Loucy (cell line): ENCODE data around the gene CKLF.
A peak's percentile ranks its signal among the peaks of the same experiment; 100 is the strongest.

Experiments used
- H2AFZ ChIP-seq: fragments of 200-600 bp; sonication (generic); 2 replicates; pipeline ENCODE4 v1.6.0; 2016; ENCODE audit warnings: antibody characterized with exemption, mild to moderate bottlenecking, low read length, moderate library complexity
- H3F3A ChIP-seq: fragments of 200-600 bp; 2 replicates; pipeline ENCODE4 v1.6.0; 2016; ENCODE audit warnings: antibody characterized with exemption, low read depth, mild to moderate bottlenecking
- H3K27me3 ChIP-seq: fragments of 200-600 bp; sonication (generic); 2 replicates; pipeline ENCODE4 v1.6.1; 2014; ENCODE audit warnings: low read length, mild to moderate bottlenecking; ENCODE audit not compliant: insufficient read depth, poor library complexity, severe bottlenecking
- H3K36me3 ChIP-seq: fragments of 200-600 bp; sonication (generic); 2 replicates; pipeline ENCODE4 v1.6.1; 2016; ENCODE audit warnings: low read length; ENCODE audit not compliant: insufficient read depth
- H3K4me1 ChIP-seq: fragments of 200-600 bp; sonication (generic); 2 replicates; pipeline ENCODE4 v1.5.1; 2014; ENCODE audit warnings: low read length, mild to moderate bottlenecking; ENCODE audit not compliant: insufficient read depth, poor library complexity, severe bottlenecking
- H3K4me2 ChIP-seq: fragments of 200-600 bp; sonication (generic); 2 replicates; pipeline ENCODE4 v1.6.0; 2014; ENCODE audit warnings: antibody characterized with exemption, low read length, low read depth, mild to moderate bottlenecking; ENCODE audit not compliant: poor library complexity, severe bottlenecking
- H3K4me3 ChIP-seq: fragments of 200-600 bp; sonication (generic); 2 replicates; pipeline ENCODE4 v1.5.1; 2014; ENCODE audit warnings: low read length, mild to moderate bottlenecking, mixed read lengths; ENCODE audit not compliant: poor library complexity, severe bottlenecking
- H3K79me2 ChIP-seq: fragments of 200-600 bp; sonication (generic); 2 replicates; pipeline ENCODE4 v1.6.1; 2014; ENCODE audit warnings: low read length; ENCODE audit not compliant: insufficient read depth
- H3K9ac ChIP-seq: fragments of 200-600 bp; sonication (generic); 2 replicates; pipeline ENCODE4 v1.6.0; 2014; ENCODE audit warnings: mild to moderate bottlenecking, low read depth, low read length, moderate library complexity; ENCODE audit not compliant: poor library complexity, severe bottlenecking
- H3K9me2 ChIP-seq: fragments of 200-600 bp; sonication (generic); replicated peaks from 2 replicates; pipeline ENCODE4 v1.6.1; 2016; ENCODE audit warnings: low read depth, low read length, mixed read lengths
- H3K9me3 ChIP-seq: fragments of 200-600 bp; sonication (generic); 2 replicates; pipeline ENCODE4 v1.6.1; 2014; ENCODE audit warnings: mild to moderate bottlenecking, antibody characterized with exemption, low read length, low read depth; ENCODE audit not compliant: insufficient read depth
- H4K20me1 ChIP-seq: fragments of 200-600 bp; sonication (generic); 2 replicates; pipeline ENCODE4 v1.6.0; 2014; ENCODE audit warnings: antibody characterized with exemption, low read length, mild to moderate bottlenecking; ENCODE audit not compliant: insufficient read depth, poor library complexity, severe bottlenecking
- CTCF ChIP-seq: fragments of 200-600 bp; sonication (generic); conservative IDR thresholded peaks from 2 replicates; pipeline ENCODE4 v1.5.1; 2014; ENCODE audit warnings: mild to moderate bottlenecking, antibody characterized with exemption, low read length
- EZH2phosphoT487 ChIP-seq: fragments of 200-600 bp; IDR thresholded peaks from 2 replicates; pipeline ENCODE4 v1.6.1; 2018; ENCODE audit warnings: antibody characterized with exemption, mild to moderate bottlenecking, moderate library complexity, borderline replicate concordance

Gene CKLF

DNA sequence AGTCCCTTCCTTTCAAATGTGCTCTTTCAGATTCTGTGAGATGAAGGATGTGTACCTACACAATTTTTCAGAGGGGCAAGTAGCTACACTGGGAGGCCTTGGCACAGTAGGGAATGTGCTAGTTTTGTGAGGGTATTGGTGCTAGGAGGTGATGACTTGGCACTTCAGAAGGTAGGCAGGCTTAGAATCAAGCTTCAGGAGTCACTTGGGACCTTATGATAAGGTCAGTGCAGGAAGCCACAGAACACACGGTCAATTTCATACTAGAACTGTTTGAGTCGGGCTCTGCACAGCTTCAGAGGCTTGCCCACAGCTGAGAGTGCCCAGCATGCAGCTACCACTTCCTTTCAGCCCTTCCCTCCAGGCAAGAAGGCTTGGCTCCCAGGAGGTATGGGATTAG lies 20.0 kb downstream of the CKLF start:
- peak overlapping the region; percentile 49 for H3K4me2 ChIP-seq
- no peak overlapping the region for H2AFZ ChIP-seq
- H3K9me3 ChIP-seq = no peaks in the 10 kb centered on the region
- no peaks in the 10 kb centered on the region; the same call in 1 of the 2 replicates for H3K79me2 ChIP-seq
- peaks cover 62% of the 10 kb centered on the region for H3K4me1 ChIP-seq
- peaks cover 6% of the 10 kb centered on the region for H3K36me3 ChIP-seq
- no peaks in the 10 kb centered on the region for H3K9me2 ChIP-seq
- H3K4me3 ChIP-seq = peak overlapping the region; percentile 25
- peak overlapping the region; percentile 39 for H3K9ac ChIP-seq
- TF ChIP-seq CTCF (no peak), EZH2phosphoT487 (no peak)
- H3F3A ChIP-seq = peaks cover 5% of the 10 kb centered on the region; the same call in 1 of the 2 replicates
- no peaks in the 10 kb centered on the region for H4K20me1 ChIP-seq
- H3K27me3 ChIP-seq = no peaks in the 10 kb centered on the region

- Histone ChIP-seq H3K9ac (no peak overlapping the region), H3K79me2 (no peaks in the 10 kb centered on the region), H3K9me3 (no peaks in the 10 kb centered on the region), H3K4me2 (peak overlapping the region; percentile 33), H3F3A (peaks cover 5% of the 10 kb centered on the region; the same call in 1 of the 2 replicates), H3K27me3 (no peaks in the 10 kb centered on the region), H3K36me3 (no peaks in the 10 kb centered on the region), H4K20me1 (no peaks in the 10 kb centered on the region), H3K4me1 (peaks cover 66% of the 10 kb centered on the region), H2AFZ (no peak overlapping the region), H3K9me2 (no peaks in the 10 kb centered on the region), H3K4me3 (no peak overlapping the region)
- TF ChIP-seq EZH2phosphoT487 = no peak
- no peak for TF ChIP-seq CTCF
Measured at GRCh38 chr16:66574081-66574480, 21.7 kb downstream of the CKLF start.

DNA sequence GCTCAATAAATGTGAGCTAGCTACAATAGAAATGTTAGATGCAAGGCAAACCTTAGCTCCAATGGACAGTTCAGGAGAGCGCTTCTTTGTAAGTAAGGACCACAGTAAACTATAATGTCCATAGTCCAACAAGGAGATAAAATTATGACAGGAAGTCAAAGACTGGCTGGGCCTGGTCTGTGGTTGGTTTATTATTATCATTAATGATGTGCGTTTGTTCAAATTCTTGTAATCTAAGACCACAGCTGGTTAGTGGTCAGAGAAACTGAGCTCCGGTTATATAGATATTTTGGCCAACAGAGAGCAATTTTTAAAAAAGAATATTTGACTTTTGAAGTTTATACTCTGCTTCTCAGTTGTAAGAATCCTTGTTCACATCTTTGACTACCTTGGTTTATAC lies 22.2 kb downstream of the CKLF start:
- Histone ChIP-seq H3K4me2 (peak overlapping the region; percentile 33), H3K9ac (no peak overlapping the region), H3K79me2 (no peaks in the 10 kb centered on the region), H4K20me1 (no peaks in the 10 kb centered on the region), H3K4me1 (peaks cover 64% of the 10 kb centered on the region), H3K36me3 (no peaks in the 10 kb centered on the region), H2AFZ (no peak overlapping the region), H3K27me3 (no peaks in the 10 kb centered on the region), H3K9me2 (no peaks in the 10 kb centered on the region), H3K9me3 (no peaks in the 10 kb centered on the region), H3K4me3 (no peak overlapping the region), H3F3A (0 out of 2 replicates have a peak, but pooled peaks cover 5% of the 10 kb centered on the region)
- no peak for TF ChIP-seq CTCF
- no peak for TF ChIP-seq EZH2phosphoT487
